HG03045 (cell line): ENCODE data around the gene USP9X.
A peak's percentile ranks its signal among the peaks of the same experiment; 100 is the strongest.
"Not testable (repeated sequence)": the region's sequence is repeated elsewhere in the genome, so short reads cannot be mapped to it uniquely, and the experiment has no call there.

Experiments used
- ATAC-seq: cut with Tn5 transposase; IDR thresholded peaks from one replicate; pipeline ENCODE4 v1.9.1; 2021; ENCODE audit warnings: mild to moderate bottlenecking, moderate library complexity; ENCODE audit not compliant: unreplicated experiment

USP9X gene

GRCh38 chrX:41084044-41084892 is 977 bp upstream of the USP9X start:
- peak; percentile 60 for ATAC-seq

- ATAC-seq: peak; percentile 30
Measured at GRCh38 chrX:41085512-41085877, 250 bp downstream of the USP9X start.

- peak; percentile 16 for ATAC-seq
Measured at GRCh38 chrX:41085878-41086626, 807 bp downstream of the USP9X start.

GRCh38 chrX:41086627-41086932 is 1.3 kb downstream of the USP9X start:
- ATAC-seq: no peak

- no peak for ATAC-seq
Measured at GRCh38 chrX:41087201-41087600, 2.0 kb downstream of the USP9X start.

GRCh38 chrX:41090568-41091238 is 5.5 kb downstream of the USP9X start:
- no peak for ATAC-seq

GRCh38 chrX:41092776-41093175 is 7.5 kb downstream of the USP9X start:
- ATAC-seq: no peak

- ATAC-seq: no peak
Measured at GRCh38 chrX:41095174-41095573, 9.9 kb downstream of the USP9X start.

- ATAC-seq: no peak
Measured at GRCh38 chrX:41095908-41096307, 10.7 kb downstream of the USP9X start.

- no peak for ATAC-seq
Measured at GRCh38 chrX:41096339-41096955, 11.2 kb downstream of the USP9X start.

GRCh38 chrX:41097326-41097725 is 12.1 kb downstream of the USP9X start:
- no peak for ATAC-seq

GRCh38 chrX:41100200-41100599 is 15.0 kb downstream of the USP9X start:
- no peak for ATAC-seq

GRCh38 chrX:41100819-41101218 is 15.6 kb downstream of the USP9X start:
- ATAC-seq: no peak

GRCh38 chrX:41105005-41105404 is 19.8 kb downstream of the USP9X start:
- no peak for ATAC-seq

GRCh38 chrX:41106257-41106656 is 21.0 kb downstream of the USP9X start:
- ATAC-seq: not testable (repeated sequence)

- no peak for ATAC-seq
Measured at GRCh38 chrX:41108007-41108406, 22.8 kb downstream of the USP9X start.

- ATAC-seq: no peak
Measured at GRCh38 chrX:41108463-41109205, 23.4 kb downstream of the USP9X start.

GRCh38 chrX:41110801-41111625 is 25.8 kb downstream of the USP9X start:
- no peak for ATAC-seq

- ATAC-seq: not testable (repeated sequence)
Measured at GRCh38 chrX:41115104-41115425, 29.8 kb downstream of the USP9X start.

- ATAC-seq: peak; percentile 64
Measured at GRCh38 chrX:41116948-41117347, 31.7 kb downstream of the USP9X start.
